HepG2 (cell line): ENCODE results near the gene KRT71. TPM values are rescaled to one million over a fixed set of nuclear protein-coding genes. Genes with fewer than 3 reads are reported as not detected.

Experiments
- ATAC-seq: fragments of 200-7000 bp; cut with Tn5 transposase; 3 replicates; pipeline ENCODE4 v1.9.1; 2020; ENCODE audit warnings: mild to moderate bottlenecking, moderate library complexity
- BruUV-seq: library from RNA; stranded (reverse); fragments of 400-500 nt; replicated peaks from 2 replicates; lab custom pipeline; 2021; lab: Mats Ljungman, UMichigan
- CTCF ChIA-PET: fragments of 300-600 bp; formaldehyde crosslinking; extraction: SDS; loops from one replicate; lab custom pipeline; 2021; ENCODE audit warnings: low total read pairs, inconsistent platforms, low intra/inter-chr PET ratio; lab: Yijun Ruan, JAX
- POLR2A ChIA-PET: fragments of 350-600 bp; sonication (Branson Sonifier 250); formaldehyde crosslinking; loops from one replicate; lab custom pipeline; 2020; ENCODE audit warnings: antibody characterized with exemption, inconsistent platforms; lab: Yijun Ruan, JAX
- DNase-seq: peaks from one replicate; pipeline ENCODE4 v3.0.0-alpha.2; 2015; ENCODE audit warnings: low spot score
- FAIRE-seq: peaks from 3 replicates; lab custom pipeline; 2011; peaks lifted over from hg19 to GRCh38; lab: Jason Lieb, UNC
- H2AFZ ChIP-seq: one replicate; pipeline ENCODE4 v1.6.1; 2011; ENCODE audit warnings: low read length, inconsistent platforms
- H3K27ac ChIP-seq: fragments of 300-600 bp; 3 replicates; pipeline ENCODE4 v1.8.0; 2011; ENCODE audit warnings: mixed run types, mild to moderate bottlenecking, mixed read lengths, low read length, inconsistent platforms; ENCODE audit not compliant: insufficient read depth; ENCODE audit errors: extremely low read length
- H3K27me3 ChIP-seq, 2 experiments: fragments of 200-600 bp in 1 of 2; 2 replicates in 1 of 2; 3 replicates in 1 of 2; pipeline versions ENCODE4 v1.6.0 to v1.8.0; 2011; ENCODE audit warnings: low read length in 2 of 2, mild to moderate bottlenecking in 2 of 2, moderate library complexity in 2 of 2, inconsistent platforms in 1 of 2; ENCODE audit not compliant: insufficient read depth in 2 of 2, control insufficient read depth in 1 of 2
- H3K36me3 ChIP-seq, 2 experiments: fragments of 200-600 bp in 1 of 2; replicated peaks in 1 of 2; 2 replicates in 1 of 2; 3 replicates in 1 of 2; pipeline versions ENCODE4 v1.5.1 to v1.8.0; 2011; ENCODE audit warnings: low read length in 2 of 2, inconsistent platforms in 1 of 2; ENCODE audit not compliant: insufficient read depth in 2 of 2, control insufficient read depth in 1 of 2
- H3K4me1 ChIP-seq: 2 replicates; pipeline ENCODE4 v1.5.1; 2012; ENCODE audit warnings: low read length, inconsistent platforms; ENCODE audit not compliant: insufficient read depth
- H3K4me2 ChIP-seq: 2 replicates; pipeline ENCODE4 v1.6.0; 2011; ENCODE audit warnings: low read depth, low read length, inconsistent platforms
- H3K4me3 ChIP-seq, 3 experiments: fragments of 200-600 bp in 1 of 3; sonication (generic), shearing (Covaris generic) in 1 of 3; replicated peaks in 1 of 3; 2 replicates each; pipeline ENCODE4 v1.5.1; 2011 to 2016; ENCODE audit warnings: low read length in 3 of 3, inconsistent platforms in 2 of 3, low read depth in 2 of 3, mild to moderate bottlenecking in 2 of 3, control low read depth in 1 of 3, mixed read lengths in 1 of 3; ENCODE audit not compliant: insufficient read depth in 1 of 3
- H3K79me2 ChIP-seq: one replicate; pipeline ENCODE4 v1.6.1; 2011; ENCODE audit warnings: low read length, inconsistent platforms; ENCODE audit not compliant: insufficient read depth
- H3K9ac ChIP-seq: 2 replicates; pipeline ENCODE4 v1.6.0; 2011; ENCODE audit warnings: mild to moderate bottlenecking, low read depth, low read length, inconsistent platforms; ENCODE audit not compliant: insufficient read depth
- H3K9me3 ChIP-seq: 2 replicates; pipeline ENCODE4 v1.5.1; 2012; ENCODE audit warnings: mild to moderate bottlenecking, low read length
- H4K20me1 ChIP-seq: 2 replicates; pipeline ENCODE4 v1.6.0; 2011; ENCODE audit warnings: inconsistent platforms, mild to moderate bottlenecking, low read length, moderate library complexity; ENCODE audit not compliant: insufficient read depth
- CBX2 ChIP-seq, 2 experiments: fragments of 200-600 bp in 1 of 2; sonication (generic); formaldehyde crosslinking in 1 of 2; IDR thresholded peaks; 2 replicates each; pipeline versions ENCODE4 v1.7.0 to v1.8.1; 2018 to 2022; ENCODE audit warnings: low read depth in 2 of 2, low read length in 1 of 2, mild to moderate bottlenecking in 1 of 2, missing genetic modification reagents in 1 of 2
- KAT7 ChIP-seq: IDR thresholded peaks from 2 replicates; pipeline ENCODE4 v1.6.1; 2018; ENCODE audit warnings: borderline replicate concordance, missing compliant biosample characterization
- KMT2B ChIP-seq: IDR thresholded peaks from 2 replicates; pipeline ENCODE4 v1.6.1; 2016; ENCODE audit warnings: missing genetic modification reagents, missing compliant biosample characterization
- MIER2 ChIP-seq: IDR thresholded peaks from 2 replicates; pipeline ENCODE4 v1.6.1; 2016; ENCODE audit warnings: missing biosample characterization, missing genetic modification reagents
- MZF1 ChIP-seq: sonication (generic); formaldehyde crosslinking; IDR thresholded peaks from 2 replicates; pipeline ENCODE4 v1.8.1; 2023; ENCODE audit warnings: mild to moderate bottlenecking, missing genetic modification reagents, borderline replicate concordance
- SMAD1 ChIP-seq: sonication (generic); formaldehyde crosslinking; IDR thresholded peaks from 2 replicates; pipeline ENCODE4 v1.4.0; 2020; ENCODE audit warnings: missing genetic modification reagents, low read depth, mild to moderate bottlenecking, borderline replicate concordance
- WGBS: methylation state at CpG from one replicate; pipeline ENCODE4 v1.1.6; 2017; ENCODE audit warnings: low lambda C conversion rate; 5-methylcytosine and 5-hydroxymethylcytosine counted together
- in situ Hi-C: cut with HindIII; loops from 2 replicates; pipeline ENCODE4 v1.10.0; 2017; ENCODE audit warnings: low pct_unique_long_range_greater_than_20kb; ENCODE audit not compliant: extremely low pct_ligation_motif_present
- intact Hi-C: fragments of 100-400 bp; cut with micrococcal nuclease; formaldehyde crosslinking; loops from one replicate; pipeline ENCODE4 v1.10.0; 2022; ENCODE audit not compliant: unreplicated experiment
- polyA plus RNA-seq, 8 experiments: library from polyadenylated mRNA; depleted of rRNA in 3 of 8; stranded (reverse) in 7 of 8; unstranded in 1 of 8; fragments of >200 nt; fragmentation: Illumina TruSeq in 4 of 8; extraction: Trizol in 4 of 8; gene quantifications; 2 replicates each; pipeline versions ENCODE4 v1.2.1 to v1.2.3, GENCODE V29; 2011 to 2016; ENCODE audit warnings: low read depth in 4 of 8, missing spikeins in 1 of 8, mixed read lengths in 1 of 8; ENCODE audit not compliant: insufficient read depth in 1 of 8
- total RNA-seq, 5 experiments: library from RNA; depleted of rRNA; stranded (reverse); fragments of >200 nt; fragmentation: Illumina TruSeq; extraction: Trizol; gene quantifications; 2 replicates each; pipeline ENCODE4 v1.2.3, GENCODE V29; 2016; ENCODE audit warnings: low read depth in 1 of 5
- TF ChIP-seq, protein P1 (sequence below): sonication (generic); formaldehyde crosslinking; IDR thresholded peaks from 2 replicates; pipeline ENCODE4 v1.9.0; 2021; ENCODE audit warnings: mild to moderate bottlenecking, missing genetic modification reagents
- TF ChIP-seq, protein P2 (sequence below): conservative IDR thresholded peaks from 2 replicates; pipeline ENCODE4 v1.6.1; 2018; ENCODE audit warnings: missing genetic modification reagents

KRT71 gene
- total and polyA plus RNA-seq, 2 of the 13 experiments (the other 11 are each of a cell fraction or from before 2014, with no cell fraction given): not detected

DNA sequence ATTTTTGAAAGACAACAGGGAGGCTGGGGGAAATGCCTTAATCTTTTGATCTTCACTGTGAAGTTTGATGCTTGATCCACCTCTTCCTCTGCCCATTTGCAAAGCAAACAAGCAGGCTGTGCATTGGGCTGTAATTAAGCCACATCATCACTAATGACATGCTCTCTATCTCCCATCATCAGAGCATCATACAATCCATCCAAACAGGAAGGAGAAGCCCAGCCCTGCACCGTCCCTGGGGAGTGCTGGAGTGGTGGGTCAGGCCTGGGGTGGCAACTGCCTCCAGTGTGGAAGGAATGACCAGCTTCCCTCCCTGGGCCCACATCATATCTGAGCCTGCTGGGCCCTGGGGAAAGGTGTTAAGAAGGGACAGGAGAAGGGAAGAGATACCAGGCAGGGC is 27.6 kb upstream of the KRT71 start:
- Histone ChIP-seq H3K4me1 (no peaks in the 10 kb centered on the region), H3K9ac (no peak overlapping the region), H3K79me2 (no peaks in the 10 kb centered on the region), H3K27ac (no peak overlapping the region), H3K36me3 (no peaks in the 10 kb centered on the region), H3K9me3 (no peaks in the 10 kb centered on the region), H3K4me2 (no peak overlapping the region), H4K20me1 (no peaks in the 10 kb centered on the region), H2AFZ (no peak overlapping the region), H3K4me3 (no peak overlapping the region), H3K27me3 (peaks cover 4 to 53% of the 10 kb centered on the region in 2 experiments; a peak in 2 of 5 replicates)
- TF ChIP-seq, protein P1, sequence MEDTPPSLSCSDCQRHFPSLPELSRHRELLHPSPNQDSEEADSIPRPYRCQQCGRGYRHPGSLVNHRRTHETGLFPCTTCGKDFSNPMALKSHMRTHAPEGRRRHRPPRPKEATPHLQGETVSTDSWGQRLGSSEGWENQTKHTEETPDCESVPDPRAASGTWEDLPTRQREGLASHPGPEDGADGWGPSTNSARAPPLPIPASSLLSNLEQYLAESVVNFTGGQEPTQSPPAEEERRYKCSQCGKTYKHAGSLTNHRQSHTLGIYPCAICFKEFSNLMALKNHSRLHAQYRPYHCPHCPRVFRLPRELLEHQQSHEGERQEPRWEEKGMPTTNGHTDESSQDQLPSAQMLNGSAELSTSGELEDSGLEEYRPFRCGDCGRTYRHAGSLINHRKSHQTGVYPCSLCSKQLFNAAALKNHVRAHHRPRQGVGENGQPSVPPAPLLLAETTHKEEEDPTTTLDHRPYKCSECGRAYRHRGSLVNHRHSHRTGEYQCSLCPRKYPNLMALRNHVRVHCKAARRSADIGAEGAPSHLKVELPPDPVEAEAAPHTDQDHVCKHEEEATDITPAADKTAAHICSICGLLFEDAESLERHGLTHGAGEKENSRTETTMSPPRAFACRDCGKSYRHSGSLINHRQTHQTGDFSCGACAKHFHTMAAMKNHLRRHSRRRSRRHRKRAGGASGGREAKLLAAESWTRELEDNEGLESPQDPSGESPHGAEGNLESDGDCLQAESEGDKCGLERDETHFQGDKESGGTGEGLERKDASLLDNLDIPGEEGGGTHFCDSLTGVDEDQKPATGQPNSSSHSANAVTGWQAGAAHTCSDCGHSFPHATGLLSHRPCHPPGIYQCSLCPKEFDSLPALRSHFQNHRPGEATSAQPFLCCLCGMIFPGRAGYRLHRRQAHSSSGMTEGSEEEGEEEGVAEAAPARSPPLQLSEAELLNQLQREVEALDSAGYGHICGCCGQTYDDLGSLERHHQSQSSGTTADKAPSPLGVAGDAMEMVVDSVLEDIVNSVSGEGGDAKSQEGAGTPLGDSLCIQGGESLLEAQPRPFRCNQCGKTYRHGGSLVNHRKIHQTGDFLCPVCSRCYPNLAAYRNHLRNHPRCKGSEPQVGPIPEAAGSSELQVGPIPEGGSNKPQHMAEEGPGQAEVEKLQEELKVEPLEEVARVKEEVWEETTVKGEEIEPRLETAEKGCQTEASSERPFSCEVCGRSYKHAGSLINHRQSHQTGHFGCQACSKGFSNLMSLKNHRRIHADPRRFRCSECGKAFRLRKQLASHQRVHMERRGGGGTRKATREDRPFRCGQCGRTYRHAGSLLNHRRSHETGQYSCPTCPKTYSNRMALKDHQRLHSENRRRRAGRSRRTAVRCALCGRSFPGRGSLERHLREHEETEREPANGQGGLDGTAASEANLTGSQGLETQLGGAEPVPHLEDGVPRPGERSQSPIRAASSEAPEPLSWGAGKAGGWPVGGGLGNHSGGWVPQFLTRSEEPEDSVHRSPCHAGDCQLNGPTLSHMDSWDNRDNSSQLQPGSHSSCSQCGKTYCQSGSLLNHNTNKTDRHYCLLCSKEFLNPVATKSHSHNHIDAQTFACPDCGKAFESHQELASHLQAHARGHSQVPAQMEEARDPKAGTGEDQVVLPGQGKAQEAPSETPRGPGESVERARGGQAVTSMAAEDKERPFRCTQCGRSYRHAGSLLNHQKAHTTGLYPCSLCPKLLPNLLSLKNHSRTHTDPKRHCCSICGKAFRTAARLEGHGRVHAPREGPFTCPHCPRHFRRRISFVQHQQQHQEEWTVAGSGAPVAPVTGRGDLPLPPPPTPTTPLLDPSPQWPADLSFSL (CRISPR knock-in tag): no peak
- TF ChIP-seq CBX2 (IDR thresholded peaks at IDR 0.05; ENCODE audit: low read depth, low read length) (no peak), CBX2 (CRISPR knock-in tag; IDR thresholded peaks at IDR 0.05; ENCODE audit: low read depth) (no peak), MZF1 (no peak), KAT7 (CRISPR knock-in tag) (no peak), MIER2 (no peak), SMAD1 (CRISPR knock-in tag) (no peak), KMT2B (CRISPR knock-in tag) (no peak)
- TF ChIP-seq, protein P2, sequence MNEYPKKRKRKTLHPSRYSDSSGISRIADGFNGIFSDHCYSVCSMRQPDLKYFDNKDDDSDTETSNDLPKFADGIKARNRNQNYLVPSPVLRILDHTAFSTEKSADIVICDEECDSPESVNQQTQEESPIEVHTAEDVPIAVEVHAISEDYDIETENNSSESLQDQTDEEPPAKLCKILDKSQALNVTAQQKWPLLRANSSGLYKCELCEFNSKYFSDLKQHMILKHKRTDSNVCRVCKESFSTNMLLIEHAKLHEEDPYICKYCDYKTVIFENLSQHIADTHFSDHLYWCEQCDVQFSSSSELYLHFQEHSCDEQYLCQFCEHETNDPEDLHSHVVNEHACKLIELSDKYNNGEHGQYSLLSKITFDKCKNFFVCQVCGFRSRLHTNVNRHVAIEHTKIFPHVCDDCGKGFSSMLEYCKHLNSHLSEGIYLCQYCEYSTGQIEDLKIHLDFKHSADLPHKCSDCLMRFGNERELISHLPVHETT (CRISPR knock-in tag): no peak
- DNase-seq (no peak), ATAC-seq (no peak), FAIRE-seq (no peak)
- intact Hi-C loops (no loop called here), in situ Hi-C loops (loop anchor here (5.0 to 10.0 kb wide), 2 partner anchors 287 to 404 kb away; no protein-coding TSS in a partner anchor)
- ChIA-PET CTCF (no interaction called here), POLR2A (no interaction called here)
- 0% methylated on average over 1 of the region's 1 CpG for WGBS
- no TSS peak for BruUV-seq
